GM19455 (cell line): ENCODE measurements around the gene IL12RB2.

Experiments used
- ATAC-seq: cut with Tn5 transposase; IDR thresholded peaks from one replicate; pipeline ENCODE4 v1.9.1; 2021; ENCODE audit not compliant: unreplicated experiment

IL12RB2 gene

DNA sequence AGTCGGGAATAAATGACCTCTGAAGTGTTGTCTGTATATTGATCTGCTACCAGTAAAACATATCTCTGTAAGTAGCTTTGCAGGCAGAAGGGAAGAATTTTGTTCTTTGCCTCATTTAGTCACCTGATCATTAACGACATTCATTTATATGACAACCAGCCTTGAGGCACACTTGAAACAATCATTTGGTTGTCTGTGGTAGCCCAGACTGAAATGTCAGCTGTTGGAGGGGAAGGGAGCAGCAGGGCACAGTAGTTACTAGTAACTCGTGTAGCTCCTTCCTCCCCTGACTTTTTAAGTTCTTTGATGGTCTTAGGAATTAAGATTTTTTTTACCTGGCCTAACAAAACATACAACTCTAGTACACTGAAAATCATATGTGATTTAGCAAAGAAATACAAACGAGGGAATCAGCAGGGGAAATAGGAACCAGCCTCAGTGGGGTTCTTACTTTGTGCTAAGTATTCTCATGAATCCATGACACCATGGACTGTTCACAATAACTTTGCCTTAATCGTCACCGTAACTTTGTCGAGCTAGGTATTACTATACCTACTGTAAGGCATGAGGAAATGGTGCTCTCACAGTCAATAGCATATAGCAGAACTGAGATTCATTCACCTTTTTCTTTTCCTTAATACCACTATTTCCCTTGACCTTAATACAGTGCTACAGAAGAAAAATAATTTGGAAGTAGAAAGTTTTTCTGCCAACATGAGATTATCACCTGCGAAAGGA lies 6.4 kb downstream of the IL12RB2 start:
- ATAC-seq: no peak

- ATAC-seq: no peak
Observed at GRCh38 chr1:67314696-67315095, 7.0 kb downstream of the IL12RB2 start.

GRCh38 chr1:67316180-67316902 lies 8.7 kb downstream of the IL12RB2 start:
- ATAC-seq: no peak

DNA sequence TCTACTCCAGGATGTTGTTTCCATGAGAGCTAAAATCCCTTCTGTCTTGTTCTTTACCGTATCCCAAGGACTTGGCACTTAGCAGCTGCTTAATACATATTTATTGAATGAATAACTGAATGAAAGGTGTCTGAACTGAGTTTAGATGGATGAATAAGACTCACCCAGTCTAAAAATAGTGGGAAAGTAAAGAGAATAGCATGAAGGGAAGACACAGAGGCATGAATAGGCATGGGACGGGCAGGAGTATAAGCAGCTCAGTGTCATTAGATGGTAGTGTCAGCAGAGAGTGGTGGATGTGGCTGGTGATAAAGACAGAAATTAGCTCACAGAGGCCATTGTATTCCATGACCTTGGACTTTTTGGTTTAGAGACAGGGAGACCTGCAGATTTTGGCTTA lies 9.2 kb downstream of the IL12RB2 start:
- no peak for ATAC-seq

DNA sequence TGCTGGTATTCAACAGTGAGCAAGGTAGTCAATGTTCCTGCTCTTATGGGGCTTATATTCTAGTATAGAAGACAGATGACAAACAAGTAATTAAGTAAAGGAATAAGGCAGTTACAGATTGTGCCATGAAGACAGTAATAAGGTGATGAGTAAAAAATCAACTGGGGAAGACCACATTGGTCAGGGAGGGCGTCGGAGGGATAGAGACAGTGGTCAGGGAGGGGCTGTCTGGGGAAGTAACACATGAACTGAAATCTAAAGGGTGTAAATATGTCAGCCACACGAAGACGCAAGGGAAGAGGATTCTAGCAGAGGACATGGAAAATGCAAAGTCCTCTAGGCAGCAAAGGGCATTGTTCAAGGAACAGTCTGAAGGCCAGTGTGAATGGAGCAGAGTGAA lies 10.1 kb downstream of the IL12RB2 start:
- no peak for ATAC-seq

GRCh38 chr1:67322442-67322841 lies 14.8 kb downstream of the IL12RB2 start:
- ATAC-seq: no peak

GRCh38 chr1:67323087-67323486 lies 15.4 kb downstream of the IL12RB2 start:
- ATAC-seq: no peak

- ATAC-seq: no peak
Observed at GRCh38 chr1:67324068-67324467, 16.4 kb downstream of the IL12RB2 start.

GRCh38 chr1:67327864-67328466 lies 20.3 kb downstream of the IL12RB2 start:
- ATAC-seq: no peak

- peak; percentile 92 for ATAC-seq
Observed at GRCh38 chr1:67332653-67333529, 25.2 kb downstream of the IL12RB2 start.

DNA sequence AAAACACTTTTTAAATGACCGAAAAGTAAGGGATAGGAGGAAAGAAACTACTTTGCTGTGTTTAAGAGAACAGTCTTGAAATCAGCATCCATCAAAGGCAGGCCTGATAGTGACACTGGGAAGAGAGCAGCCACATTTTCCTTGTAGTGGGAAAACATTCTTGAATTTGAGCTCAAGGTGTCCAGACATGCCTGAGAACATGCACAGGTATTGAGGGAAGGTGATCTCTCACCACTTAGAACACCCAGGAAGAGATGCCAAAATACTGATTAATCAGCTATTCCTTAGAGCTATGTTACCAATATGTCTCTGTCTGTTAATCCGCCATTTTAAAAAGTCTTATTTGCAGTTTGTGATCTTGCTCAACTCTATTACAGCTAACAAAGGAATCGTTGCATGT lies 25.9 kb downstream of the IL12RB2 start:
- no peak for ATAC-seq

GRCh38 chr1:67335411-67335810 lies 27.7 kb downstream of the IL12RB2 start:
- no peak for ATAC-seq

GRCh38 chr1:67336157-67336556 lies 28.5 kb downstream of the IL12RB2 start:
- ATAC-seq: no peak

DNA sequence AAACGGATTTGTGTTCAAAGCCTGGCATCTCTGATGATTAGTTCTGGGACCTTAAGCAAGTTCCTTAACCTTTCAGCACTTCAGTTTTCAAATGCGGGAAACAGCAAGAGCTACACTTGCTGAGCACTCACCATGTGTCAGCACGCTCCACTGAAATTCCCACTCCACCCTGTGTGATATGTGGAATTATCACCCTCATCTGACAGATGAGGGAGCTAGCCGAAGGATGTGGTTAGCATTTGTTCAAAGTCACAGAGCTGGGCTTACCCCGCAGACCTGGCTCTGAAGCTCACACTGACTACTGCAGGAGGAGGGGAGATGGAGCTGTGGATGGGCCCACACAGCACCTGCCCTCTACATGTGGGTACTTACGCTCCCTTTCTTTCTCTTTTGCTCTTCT lies 29.1 kb downstream of the IL12RB2 start:
- no peak for ATAC-seq

- ATAC-seq: no peak
Observed at GRCh38 chr1:67338642-67339041, 31.0 kb downstream of the IL12RB2 start.

- no peak for ATAC-seq
Observed at GRCh38 chr1:67339623-67340343, 32.1 kb downstream of the IL12RB2 start.

DNA sequence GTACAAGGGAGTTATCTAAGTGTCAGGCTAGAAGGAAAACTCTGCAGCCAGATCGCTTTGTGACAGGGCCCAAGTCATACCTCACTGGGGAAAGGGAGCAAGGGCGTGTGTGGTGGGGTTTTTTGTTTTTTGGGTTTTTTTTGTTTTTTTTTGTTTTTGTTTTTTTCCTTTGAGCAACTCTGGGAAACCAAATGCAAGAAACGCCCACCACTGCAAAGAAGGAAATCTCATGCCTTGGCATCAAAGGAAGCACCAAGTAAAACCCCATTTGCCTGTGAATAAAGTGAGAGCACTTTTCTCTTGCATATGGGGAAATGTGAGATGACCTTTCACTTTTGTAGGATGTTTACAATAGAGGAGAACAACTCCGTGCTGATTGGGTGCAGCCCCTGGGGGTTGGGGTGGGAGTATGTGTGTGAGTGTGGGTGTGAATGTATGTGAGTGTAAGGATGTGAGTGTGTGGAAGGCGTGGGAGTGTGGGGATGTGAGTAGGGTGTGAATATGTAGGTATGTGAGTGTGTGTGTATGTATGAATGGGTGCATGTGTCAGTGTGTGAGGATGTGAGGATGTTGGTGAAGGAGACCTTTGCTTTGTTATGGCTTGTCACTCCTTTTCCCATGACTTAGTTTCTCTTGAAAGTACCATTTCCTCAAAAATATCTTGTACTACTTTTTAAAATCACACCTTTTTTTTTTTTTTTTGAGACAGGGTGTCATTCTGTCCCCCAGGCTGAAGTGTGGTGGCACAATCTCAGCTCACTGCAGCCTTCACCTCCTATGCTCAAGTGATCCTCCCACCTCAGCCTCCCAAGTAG lies 34.6 kb downstream of the IL12RB2 start:
- no peak for ATAC-seq

DNA sequence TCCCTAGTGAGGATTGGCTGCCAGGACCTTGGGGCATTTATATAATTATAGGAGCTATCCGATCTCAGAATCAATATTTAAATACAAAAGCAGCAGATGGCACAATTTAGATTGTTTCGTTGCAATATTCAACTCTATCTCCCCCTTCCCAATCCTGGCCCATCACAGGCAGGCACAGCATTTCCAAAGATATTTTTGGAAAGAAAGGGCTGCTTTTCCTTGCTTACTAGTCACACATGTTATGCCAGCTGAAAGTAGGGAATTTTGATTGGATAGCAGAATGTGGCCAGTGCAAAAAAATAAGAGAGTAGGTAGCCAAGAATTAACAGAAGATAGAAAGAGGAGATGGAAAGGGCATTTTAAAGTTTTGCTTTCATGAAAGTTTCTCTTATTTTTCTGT lies 37.9 kb downstream of the IL12RB2 start:
- ATAC-seq: no peak

GRCh38 chr1:67346982-67347381 lies 39.3 kb downstream of the IL12RB2 start:
- no peak for ATAC-seq
